ENCODE measurements around the gene ZNF600.

GRCh38 chr19:52725528-52725961, 61.0 kb downstream of the ZNF600 start:
- TF ChIP-seq EZH2 (IDR thresholded peaks at IDR 0.05; ENCODE audit: low read length) = no peak
- no peak for TF ChIP-seq CTCF (optimal IDR thresholded peaks at IDR 0.05 in 1 of 3, IDR thresholded peaks at IDR 0.05 in 1 of 3, conservative IDR thresholded peaks at IDR 0.05 in 1 of 3; ENCODE audit: extremely low read depth in 1 of 3, insufficient read depth in 2 of 3, low read length in 3 of 3)
